HCT116 (cell line): ENCODE measurements around the gene FCHSD2.

Experiments
- CBX3 ChIP-seq: IDR thresholded peaks from 2 replicates; pipeline ENCODE4 v1.6.1; 2012; ENCODE audit warnings: low read depth
- EZH2 ChIP-seq: fragments of 200-600 bp; sonication (generic); IDR thresholded peaks from 2 replicates; pipeline ENCODE4 v1.6.1; 2017; ENCODE audit warnings: antibody characterized with exemption, mixed run types
- EZH2phosphoT487 ChIP-seq: fragments of 200-600 bp; IDR thresholded peaks from 2 replicates; pipeline ENCODE4 v1.6.1; 2018; ENCODE audit warnings: antibody characterized with exemption, borderline replicate concordance
- FOSL1 ChIP-seq: IDR thresholded peaks from 2 replicates; pipeline ENCODE4 v1.6.1; 2012; ENCODE audit warnings: low read depth
- JUND ChIP-seq: IDR thresholded peaks from 2 replicates; pipeline ENCODE4 v1.6.1; 2012
- POLR2A ChIP-seq: IDR thresholded peaks from 2 replicates; pipeline ENCODE4 v1.7.0; 2011; ENCODE audit warnings: borderline replicate concordance; ENCODE audit not compliant: insufficient read depth, insufficient read length; ENCODE audit errors: extremely low read depth
- POLR2AphosphoS5 ChIP-seq: IDR thresholded peaks from 2 replicates; pipeline ENCODE4 v1.6.1; 2011; ENCODE audit warnings: mild to moderate bottlenecking, low read depth, low read length, moderate library complexity
- ZNF274 ChIP-seq: fragments of 200-500 bp; sonication (Bioruptor generic); IDR thresholded peaks from 2 replicates; pipeline ENCODE4 v1.6.1; 2014; ENCODE audit warnings: mild to moderate bottlenecking, low read depth, low read length, inconsistent platforms
- TF ChIP-seq, protein P1 (sequence below): IDR thresholded peaks from 2 replicates; pipeline ENCODE4 v1.6.1; 2012
- TF ChIP-seq, protein P2 (sequence below), 3 experiments: fragments of 200-600 bp in 1 of 3; sonication (generic) in 1 of 3; IDR thresholded peaks in 2 of 3; conservative IDR thresholded peaks in 1 of 3; 2 replicates each; pipeline ENCODE4 v1.5.1; 2012 to 2017; ENCODE audit warnings: low read depth in 2 of 3, low read length in 2 of 3, antibody characterized with exemption in 1 of 3, borderline replicate concordance in 1 of 3, control low read depth in 1 of 3, mild to moderate bottlenecking in 1 of 3, mixed read lengths in 1 of 3, mixed run types in 1 of 3, moderate library complexity in 1 of 3; ENCODE audit not compliant: insufficient read depth in 1 of 3
- TF ChIP-seq, protein P3 (sequence below): IDR thresholded peaks from 2 replicates; pipeline ENCODE4 v1.6.1; 2012; ENCODE audit warnings: low read depth

DNA sequence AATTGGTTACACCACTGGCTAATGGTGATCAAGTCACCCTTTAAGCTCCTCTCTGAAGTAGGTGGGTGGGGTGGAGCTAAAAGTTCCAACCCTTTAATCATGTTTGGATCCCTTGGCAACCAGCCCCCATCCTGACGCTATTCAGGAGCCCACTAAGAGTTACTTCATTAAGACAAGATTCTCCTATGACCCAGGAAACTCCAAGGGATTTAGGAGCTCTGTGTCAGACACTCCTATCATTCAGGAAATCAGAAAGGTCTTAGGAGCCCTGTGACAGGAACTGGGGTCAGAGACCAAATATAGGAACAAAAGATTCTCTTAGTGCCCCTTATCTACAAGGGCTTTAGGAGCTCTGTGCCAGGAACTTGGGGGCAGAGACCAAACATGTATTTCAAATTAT lies 186.7 kb downstream of the FCHSD2 start:
- TF ChIP-seq POLR2A: no peak
- TF ChIP-seq, protein P1, sequence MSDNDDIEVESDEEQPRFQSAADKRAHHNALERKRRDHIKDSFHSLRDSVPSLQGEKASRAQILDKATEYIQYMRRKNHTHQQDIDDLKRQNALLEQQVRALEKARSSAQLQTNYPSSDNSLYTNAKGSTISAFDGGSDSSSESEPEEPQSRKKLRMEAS: no peak
- TF ChIP-seq EZH2: no peak
- TF ChIP-seq, protein P2, sequence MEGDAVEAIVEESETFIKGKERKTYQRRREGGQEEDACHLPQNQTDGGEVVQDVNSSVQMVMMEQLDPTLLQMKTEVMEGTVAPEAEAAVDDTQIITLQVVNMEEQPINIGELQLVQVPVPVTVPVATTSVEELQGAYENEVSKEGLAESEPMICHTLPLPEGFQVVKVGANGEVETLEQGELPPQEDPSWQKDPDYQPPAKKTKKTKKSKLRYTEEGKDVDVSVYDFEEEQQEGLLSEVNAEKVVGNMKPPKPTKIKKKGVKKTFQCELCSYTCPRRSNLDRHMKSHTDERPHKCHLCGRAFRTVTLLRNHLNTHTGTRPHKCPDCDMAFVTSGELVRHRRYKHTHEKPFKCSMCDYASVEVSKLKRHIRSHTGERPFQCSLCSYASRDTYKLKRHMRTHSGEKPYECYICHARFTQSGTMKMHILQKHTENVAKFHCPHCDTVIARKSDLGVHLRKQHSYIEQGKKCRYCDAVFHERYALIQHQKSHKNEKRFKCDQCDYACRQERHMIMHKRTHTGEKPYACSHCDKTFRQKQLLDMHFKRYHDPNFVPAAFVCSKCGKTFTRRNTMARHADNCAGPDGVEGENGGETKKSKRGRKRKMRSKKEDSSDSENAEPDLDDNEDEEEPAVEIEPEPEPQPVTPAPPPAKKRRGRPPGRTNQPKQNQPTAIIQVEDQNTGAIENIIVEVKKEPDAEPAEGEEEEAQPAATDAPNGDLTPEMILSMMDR (IDR thresholded peaks at IDR 0.05 in 2 of 3, conservative IDR thresholded peaks at IDR 0.05 in 1 of 3; ENCODE audit: borderline replicate concordance in 1 of 3, insufficient read depth in 1 of 3, low read depth in 2 of 3, low read length in 2 of 3): no peak
- TF ChIP-seq EZH2phosphoT487: no peak
- TF ChIP-seq, protein P3, sequence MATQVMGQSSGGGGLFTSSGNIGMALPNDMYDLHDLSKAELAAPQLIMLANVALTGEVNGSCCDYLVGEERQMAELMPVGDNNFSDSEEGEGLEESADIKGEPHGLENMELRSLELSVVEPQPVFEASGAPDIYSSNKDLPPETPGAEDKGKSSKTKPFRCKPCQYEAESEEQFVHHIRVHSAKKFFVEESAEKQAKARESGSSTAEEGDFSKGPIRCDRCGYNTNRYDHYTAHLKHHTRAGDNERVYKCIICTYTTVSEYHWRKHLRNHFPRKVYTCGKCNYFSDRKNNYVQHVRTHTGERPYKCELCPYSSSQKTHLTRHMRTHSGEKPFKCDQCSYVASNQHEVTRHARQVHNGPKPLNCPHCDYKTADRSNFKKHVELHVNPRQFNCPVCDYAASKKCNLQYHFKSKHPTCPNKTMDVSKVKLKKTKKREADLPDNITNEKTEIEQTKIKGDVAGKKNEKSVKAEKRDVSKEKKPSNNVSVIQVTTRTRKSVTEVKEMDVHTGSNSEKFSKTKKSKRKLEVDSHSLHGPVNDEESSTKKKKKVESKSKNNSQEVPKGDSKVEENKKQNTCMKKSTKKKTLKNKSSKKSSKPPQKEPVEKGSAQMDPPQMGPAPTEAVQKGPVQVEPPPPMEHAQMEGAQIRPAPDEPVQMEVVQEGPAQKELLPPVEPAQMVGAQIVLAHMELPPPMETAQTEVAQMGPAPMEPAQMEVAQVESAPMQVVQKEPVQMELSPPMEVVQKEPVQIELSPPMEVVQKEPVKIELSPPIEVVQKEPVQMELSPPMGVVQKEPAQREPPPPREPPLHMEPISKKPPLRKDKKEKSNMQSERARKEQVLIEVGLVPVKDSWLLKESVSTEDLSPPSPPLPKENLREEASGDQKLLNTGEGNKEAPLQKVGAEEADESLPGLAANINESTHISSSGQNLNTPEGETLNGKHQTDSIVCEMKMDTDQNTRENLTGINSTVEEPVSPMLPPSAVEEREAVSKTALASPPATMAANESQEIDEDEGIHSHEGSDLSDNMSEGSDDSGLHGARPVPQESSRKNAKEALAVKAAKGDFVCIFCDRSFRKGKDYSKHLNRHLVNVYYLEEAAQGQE: no peak
- TF ChIP-seq POLR2AphosphoS5: no peak
- TF ChIP-seq FOSL1: no peak
- TF ChIP-seq CBX3: no peak
- TF ChIP-seq JUND: no peak
- TF ChIP-seq ZNF274: no peak
